HG03060 (cell line): Measurements from ENCODE around the gene NAA10.

ENCODE experiments used
- ATAC-seq: cut with Tn5 transposase; IDR thresholded peaks from one replicate; pipeline ENCODE4 v1.9.1; 2021; ENCODE audit warnings: low read depth, moderate number of reproducible peaks; ENCODE audit not compliant: unreplicated experiment

Gene NAA10

GRCh38 chrX:153930011-153930910 lies 4.6 kb downstream of the NAA10 start:
- ATAC-seq, result no peak

GRCh38 chrX:153929576-153929975 lies 5.3 kb downstream of the NAA10 start:
- no peak for ATAC-seq

- no peak for ATAC-seq
Measured at GRCh38 chrX:153928846-153929245, 6.0 kb downstream of the NAA10 start.

- peak; percentile 62 for ATAC-seq
Measured at GRCh38 chrX:153927922-153928760, 6.7 kb downstream of the NAA10 start.

GRCh38 chrX:153927672-153927921 lies 7.2 kb downstream of the NAA10 start:
- no peak for ATAC-seq

GRCh38 chrX:153926858-153927671 lies 7.8 kb downstream of the NAA10 start:
- ATAC-seq, result no peak

- no peak for ATAC-seq
Measured at GRCh38 chrX:153926552-153926857, 8.3 kb downstream of the NAA10 start.

GRCh38 chrX:153925739-153926551 lies 8.9 kb downstream of the NAA10 start, which contains the start of gene ARHGAP4:
TSS of gene ARHGAP4 (minus strand) at chrX:153926264. CDS start at chrX:153926202, 62 bp downstream.
- no peak for ATAC-seq

- ATAC-seq, result no peak
Measured at GRCh38 chrX:153925387-153925738, 9.5 kb downstream of the NAA10 start.

GRCh38 chrX:153924149-153924861 lies 10.5 kb downstream of the NAA10 start:
- no peak for ATAC-seq

- ATAC-seq, result no peak
Measured at GRCh38 chrX:153922932-153923857, 11.6 kb downstream of the NAA10 start.

GRCh38 chrX:153921511-153922446 lies 13.1 kb downstream of the NAA10 start:
- ATAC-seq, result no peak

GRCh38 chrX:153921070-153921469 lies 13.8 kb downstream of the NAA10 start:
- ATAC-seq, result no peak

- ATAC-seq, result no peak
Measured at GRCh38 chrX:153920546-153920945, 14.3 kb downstream of the NAA10 start.

GRCh38 chrX:153919281-153919680 lies 15.6 kb downstream of the NAA10 start:
- no peak for ATAC-seq

- ATAC-seq, result no peak
Measured at GRCh38 chrX:153917869-153918268, 17.0 kb downstream of the NAA10 start.

- ATAC-seq, result no peak
Measured at GRCh38 chrX:153913701-153914100, 21.1 kb downstream of the NAA10 start.

GRCh38 chrX:153913211-153913610 lies 21.6 kb downstream of the NAA10 start:
- no peak for ATAC-seq
